ENCODE data around the gene DUSP9. TPM values are rescaled to one million over a fixed set of nuclear protein-coding genes. Genes with fewer than 3 reads are reported as not detected.

DUSP9 gene
- total RNA-seq (ENCODE audit: low replicate concordance) = not detected in 2 replicates

GRCh38 chrX:153646620-153647373, at the start of gene DUSP9:
Gene DUSP9 (plus strand): TSS chrX:153647203. CDS start chrX:153647954, 751 bp downstream.

GRCh38 chrX:153598541-153599191, 48.3 kb upstream of the DUSP9 start, which contains the start of gene CCNQ:
Gene CCNQ (minus strand): TSS chrX:153599139. CDS start chrX:153599073, 66 bp downstream.

GRCh38 chrX:153673428-153674218, 26.6 kb downstream of the DUSP9 start, which contains the start of gene PNCK:
Gene PNCK (minus strand): TSS chrX:153673813. CDS start chrX:153673076, 737 bp downstream.

DNA sequence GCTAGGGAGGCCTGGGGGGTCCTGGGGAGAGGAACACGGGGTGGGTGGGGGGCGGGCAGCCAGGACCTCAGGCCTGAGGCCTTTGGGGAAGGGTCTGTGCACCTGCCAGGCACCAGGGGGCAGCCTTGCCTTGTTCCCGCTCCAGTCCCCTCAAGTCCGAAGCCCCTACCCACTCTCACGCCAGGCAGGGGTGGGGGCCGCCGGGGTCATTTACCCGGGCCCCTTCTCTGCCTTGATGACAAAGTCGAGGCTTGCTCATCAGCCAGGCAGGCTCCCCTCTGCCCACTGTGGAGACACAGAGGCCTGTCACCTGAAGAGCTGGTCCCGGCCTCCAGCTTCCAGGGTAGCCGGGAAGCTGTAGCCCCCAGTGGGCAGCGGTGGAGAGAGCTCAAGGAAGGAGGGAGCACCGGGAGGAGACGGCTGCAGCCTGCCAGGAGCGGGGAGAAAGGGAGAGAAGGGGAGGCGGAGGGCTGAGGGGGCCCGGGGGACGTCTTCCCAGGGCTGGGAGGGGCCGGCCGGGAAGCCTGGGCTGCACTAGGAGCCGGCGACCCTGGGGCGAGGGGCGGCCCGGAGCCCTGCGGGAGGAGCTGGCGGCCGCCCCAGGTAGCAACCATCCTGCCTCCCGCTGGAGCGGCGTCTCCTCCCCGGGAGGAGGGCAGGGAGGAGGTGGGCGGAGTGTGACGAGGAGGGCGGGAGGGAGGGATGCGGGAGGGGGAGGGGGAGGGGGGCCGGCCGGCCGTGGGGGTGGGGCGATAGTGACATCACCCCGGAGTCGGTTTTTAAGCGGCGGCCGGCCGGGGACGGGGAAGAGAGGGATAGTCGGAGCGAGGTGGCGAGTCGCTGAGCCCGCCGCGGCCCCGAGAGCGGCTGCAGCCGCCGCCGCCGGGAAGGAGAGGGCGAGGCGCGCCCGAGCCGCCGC, 40.4 kb downstream of the DUSP9 start, which contains the start of gene SLC6A8:
Gene SLC6A8 (plus strand): TSS at position 806 of the 919 bp plus-strand sequence. CDS start 649 bp downstream, outside the sequence.

Other genes with a start within 250 kb of the DUSP9 start
- not detected in 2 replicates for gene PNMA6E, start 245.9 kb upstream of the DUSP9 start, total RNA-seq (ENCODE audit: low replicate concordance)
- gene ZFP92, start 235.7 kb upstream of the DUSP9 start, total RNA-seq (ENCODE audit: low replicate concordance) = under 0.01 and 0.08 TPM in 2 replicates
- gene TREX2, start 201.1 kb upstream of the DUSP9 start, total RNA-seq (ENCODE audit: low replicate concordance) = 2.3 and 2.9 TPM in 2 replicates
- 14.7 and 15.0 TPM in 2 replicates for gene HAUS7, start 176.6 kb upstream of the DUSP9 start, total RNA-seq (ENCODE audit: low replicate concordance)
- 10.5 and 118 TPM in 2 replicates for gene BGN, start 152.2 kb upstream of the DUSP9 start, total RNA-seq (ENCODE audit: low replicate concordance)
- gene ATP2B3, start 129.6 kb upstream of the DUSP9 start, total RNA-seq (ENCODE audit: low replicate concordance) = under 0.01 TPM in 2 replicates
- gene CCNQ, start 48.1 kb upstream of the DUSP9 start, total RNA-seq (ENCODE audit: low replicate concordance) = 19.8 and 43.8 TPM in 2 replicates
- 0.30 and 0.47 TPM in 2 replicates for gene PNCK, start 26.6 kb downstream of the DUSP9 start, total RNA-seq (ENCODE audit: low replicate concordance)
- 10.8 TPM in 2 replicates for gene SLC6A8, start 40.7 kb downstream of the DUSP9 start, total RNA-seq (ENCODE audit: low replicate concordance)
- 152 and 188 TPM in 2 replicates for gene BCAP31, start 77.2 kb downstream of the DUSP9 start, total RNA-seq (ENCODE audit: low replicate concordance)
- gene ABCD1, start 77.7 kb downstream of the DUSP9 start, total RNA-seq (ENCODE audit: low replicate concordance) = 8.4 and 13.5 TPM in 2 replicates
- gene PLXNB3, start 117.0 kb downstream of the DUSP9 start, total RNA-seq (ENCODE audit: low replicate concordance) = 2.5 and 4.1 TPM in 2 replicates
- gene SRPK3, start 133.8 kb downstream of the DUSP9 start, total RNA-seq (ENCODE audit: low replicate concordance) = under 0.01 and 0.30 TPM in 2 replicates
- 54.6 and 96.1 TPM in 2 replicates for gene IDH3G, start 147.2 kb downstream of the DUSP9 start, total RNA-seq (ENCODE audit: low replicate concordance)
- 188 and 219 TPM in 2 replicates for gene SSR4, start 147.5 kb downstream of the DUSP9 start, total RNA-seq (ENCODE audit: low replicate concordance)
- gene PDZD4, start 183.3 kb downstream of the DUSP9 start, total RNA-seq (ENCODE audit: low replicate concordance) = 0.08 and 1.1 TPM in 2 replicates
- 0.08 and 0.23 TPM in 2 replicates for gene L1CAM, start 239.0 kb downstream of the DUSP9 start, total RNA-seq (ENCODE audit: low replicate concordance)